Caco-2 (cell line): ENCODE data around the gene AHCY. TPM values are rescaled to one million over a fixed set of nuclear protein-coding genes. Genes with fewer than 3 reads are reported as not detected.
"Not testable (repeated sequence)": the region's sequence is repeated elsewhere in the genome, so short reads cannot be mapped to it uniquely, and the experiment has no call there.

Experiments used
- BruUV-seq: library from RNA; stranded (reverse); fragments of 400-500 nt; replicated peaks from 2 replicates; lab custom pipeline; 2021; lab: Mats Ljungman, UMichigan
- CTCF ChIA-PET: fragments of 300-600 bp; sonication (Branson Sonifier 250); formaldehyde crosslinking; loops from one replicate; lab custom pipeline; 2022; ENCODE audit warnings: antibody characterized with exemption; lab: Charles Lee
- POLR2A ChIA-PET: fragments of 300-600 bp; sonication (Branson Sonifier 250); formaldehyde crosslinking; loops from one replicate; lab custom pipeline; 2022; ENCODE audit warnings: antibody characterized with exemption; lab: Charles Lee
- DNase-seq, 2 experiments: peaks; one replicate each; pipeline versions ENCODE4 v3.0.0 to v3.0.0-alpha.2; 2020 to 2022
- H3K27me3 ChIP-seq: replicated peaks from 2 replicates; pipeline ENCODE4 v1.6.0; 2011; ENCODE audit warnings: low read length; ENCODE audit not compliant: control insufficient read depth, insufficient read depth
- H3K36me3 ChIP-seq: 2 replicates; pipeline ENCODE4 v1.5.1; 2011; ENCODE audit warnings: low read length; ENCODE audit not compliant: control insufficient read depth, insufficient read depth
- H3K4me1 ChIP-seq: fragments of 250-450 bp; sonication (Bioruptor Pico); 2 replicates; pipeline ENCODE4 v1.5.1; 2020; ENCODE audit warnings: mild to moderate bottlenecking
- H3K4me3 ChIP-seq: 2 replicates; pipeline ENCODE4 v1.5.1; 2011; ENCODE audit warnings: low read depth, mild to moderate bottlenecking, control low read depth, low read length
- H3K9me3 ChIP-seq: fragments of 250-450 bp; sonication (Bioruptor Pico); 2 replicates; pipeline ENCODE4 v1.5.1; 2020; ENCODE audit warnings: mild to moderate bottlenecking, moderate library complexity
- H3K27ac Mint-ChIP-seq: one replicate; pipeline ENCODE4 v1.8.0; 2022; ENCODE audit warnings: mixed read lengths; ENCODE audit not compliant: unreplicated experiment
- H3K27me3 Mint-ChIP-seq: one replicate; pipeline ENCODE4 v1.8.0; 2022; ENCODE audit warnings: mixed read lengths; ENCODE audit not compliant: insufficient read depth, unreplicated experiment
- H3K36me3 Mint-ChIP-seq: one replicate; pipeline ENCODE4 v1.8.0; 2022; ENCODE audit warnings: mild to moderate bottlenecking, mixed read lengths; ENCODE audit not compliant: insufficient read depth, unreplicated experiment
- H3K4me1 Mint-ChIP-seq: one replicate; pipeline ENCODE4 v1.8.0; 2022; ENCODE audit warnings: low read depth, mixed read lengths; ENCODE audit not compliant: unreplicated experiment
- H3K4me3 Mint-ChIP-seq: one replicate; pipeline ENCODE4 v1.8.0; 2022; ENCODE audit warnings: mild to moderate bottlenecking, moderate library complexity, mixed read lengths; ENCODE audit not compliant: unreplicated experiment
- H3K9me3 Mint-ChIP-seq: one replicate; pipeline ENCODE4 v1.8.0; 2022; ENCODE audit warnings: mixed read lengths; ENCODE audit not compliant: unreplicated experiment
- CTCF ChIP-seq, 2 experiments: fragments of 200-600 bp in 1 of 2; IDR thresholded peaks; 1 replicate in 1 of 2; 2 replicates in 1 of 2; pipeline versions ENCODE4 v1.5.1 to v1.8.0; 2011 to 2022; ENCODE audit warnings: antibody characterized with exemption in 1 of 2, control low read depth in 1 of 2, inconsistent platforms in 1 of 2, low read depth in 1 of 2, low read length in 1 of 2, mild to moderate bottlenecking in 1 of 2, moderate library complexity in 1 of 2; ENCODE audit not compliant: insufficient read depth in 1 of 2, severe bottlenecking in 1 of 2, unreplicated experiment in 1 of 2
- intact Hi-C: fragments of 100-400 bp; cut with micrococcal nuclease; formaldehyde crosslinking; loops from one replicate; pipeline ENCODE4 v1.10.0; 2022; ENCODE audit not compliant: unreplicated experiment
- total RNA-seq: library from RNA; stranded (reverse); gene quantifications from 2 replicates; pipeline ENCODE4 v1.2.3, GENCODE V29; 2022

AHCY gene
- total RNA-seq, 1 experiment from 2014 or later: 665 TPM

DNA sequence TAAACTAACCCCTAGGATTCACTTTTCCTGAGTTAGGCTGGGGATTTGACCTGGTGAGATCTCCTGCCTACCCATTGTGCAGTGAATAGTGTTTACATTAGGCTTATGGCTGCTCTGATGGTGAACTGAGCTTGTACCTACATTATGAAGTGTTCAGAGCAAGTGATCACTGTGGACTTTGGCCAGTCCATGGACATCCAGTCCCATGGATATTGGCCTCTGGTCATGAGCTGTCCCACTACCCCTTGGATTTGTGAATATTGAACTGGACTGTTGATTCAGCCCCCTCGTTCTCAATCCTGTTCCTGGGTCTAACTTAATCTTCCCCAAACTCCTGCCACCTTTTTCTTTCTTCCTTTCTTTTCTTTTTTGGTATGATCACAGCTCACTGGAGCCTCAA is 48.2 kb downstream of the AHCY start:
- Histone ChIP-seq H3K4me3 (no peak overlapping the region), H3K27me3 (no peaks in the 10 kb centered on the region), H3K9me3 (no peaks in the 10 kb centered on the region), H3K36me3 (no peaks in the 10 kb centered on the region), H3K4me1 (peaks cover 19% of the 10 kb centered on the region)
- TF ChIP-seq CTCF (IDR thresholded peaks at IDR 0.05; ENCODE audit: insufficient read depth in 1 of 2, low read depth in 1 of 2, low read length in 1 of 2, severe bottlenecking in 1 of 2, unreplicated experiment in 1 of 2): no peak
- H3K36me3 Mint-ChIP-seq: no peaks in the 10 kb centered on the region
- H3K4me3 Mint-ChIP-seq: no peak overlapping the region
- peaks cover 27% of the 10 kb centered on the region for H3K4me1 Mint-ChIP-seq
- peak in 1 of 2 experiments; percentile 34 for DNase-seq
- no peak overlapping the region for H3K27ac Mint-ChIP-seq
- intact Hi-C loops: loop anchor here (1.0 kb wide), 4 partner anchors 56 to 268 kb away; no protein-coding TSS in a partner anchor
- H3K9me3 Mint-ChIP-seq: no peaks in the 10 kb centered on the region
- no TSS peak for BruUV-seq
- CTCF ChIA-PET: interaction anchor here (0.6 to 3.5 kb wide), 10 partner anchors 12 to 268 kb away, joined by 3 to 29 read pairs (median 5); partner anchors contain the start of gene DYNLRB1
- no peaks in the 10 kb centered on the region for H3K27me3 Mint-ChIP-seq
- POLR2A ChIA-PET: no interaction called here

DNA sequence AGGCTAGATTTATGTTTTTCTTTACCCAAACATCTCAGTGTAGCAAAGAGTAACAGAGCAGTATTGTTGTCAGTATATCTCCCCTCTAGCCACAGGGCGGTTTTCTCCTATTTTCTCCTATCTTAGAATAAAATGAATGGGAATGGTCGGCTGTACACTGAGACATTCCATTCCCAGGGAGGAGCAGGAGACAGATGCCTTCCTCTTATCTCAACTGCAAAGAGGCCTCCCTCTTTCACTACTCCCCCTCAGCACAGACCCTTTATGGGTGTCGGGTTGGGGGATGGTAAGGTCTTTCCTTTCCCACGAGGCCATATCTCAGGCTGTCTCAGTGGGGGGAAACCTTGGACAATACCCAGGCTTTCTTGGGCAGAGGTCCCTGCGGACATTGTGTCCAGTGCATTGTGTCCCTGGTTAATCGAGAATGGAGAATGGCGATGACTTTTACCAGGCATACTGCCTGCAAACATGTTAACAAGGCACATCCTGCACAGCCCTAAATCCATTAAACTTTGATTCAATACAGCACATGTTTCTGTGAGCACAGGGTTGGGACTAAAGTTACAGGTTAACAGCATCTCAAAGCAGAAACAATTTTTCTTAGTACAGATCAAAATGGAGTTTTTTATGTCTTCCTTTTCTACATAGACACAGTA is 50.6 kb downstream of the AHCY start:
- H3K4me3 ChIP-seq, H3K4me3 Mint-ChIP-seq, H3K36me3 ChIP-seq, H3K27me3 ChIP-seq, H3K9me3 ChIP-seq, CTCF ChIA-PET, BruUV-seq, H3K36me3 Mint-ChIP-seq, DNase-seq, intact Hi-C loops, POLR2A ChIA-PET, H3K27me3 Mint-ChIP-seq, H3K27ac Mint-ChIP-seq, H3K9me3 Mint-ChIP-seq: not testable (repeated sequence)
- peaks cover 27% of the 10 kb centered on the region for H3K4me1 Mint-ChIP-seq
- H3K4me1 ChIP-seq: peaks cover 19% of the 10 kb centered on the region

- H3K9me3 ChIP-seq: no peaks in the 10 kb centered on the region
- Mint-ChIP-seq H3K4me3 (no peak overlapping the region), H3K27ac (no peak overlapping the region), H3K9me3 (no peaks in the 10 kb centered on the region), H3K4me1 (peaks cover 27% of the 10 kb centered on the region), H3K27me3 (no peaks in the 10 kb centered on the region), H3K36me3 (no peaks in the 10 kb centered on the region)
- DNase-seq: no peak
- H3K4me3 ChIP-seq: no peak overlapping the region
- BruUV-seq: no TSS peak
- no peaks in the 10 kb centered on the region for H3K27me3 ChIP-seq
- intact Hi-C loops: no loop called here
- H3K4me1 ChIP-seq: peaks cover 19% of the 10 kb centered on the region
- no peaks in the 10 kb centered on the region for H3K36me3 ChIP-seq
- no peak for TF ChIP-seq CTCF (IDR thresholded peaks at IDR 0.05; ENCODE audit: insufficient read depth in 1 of 2, low read depth in 1 of 2, low read length in 1 of 2, severe bottlenecking in 1 of 2, unreplicated experiment in 1 of 2)
- POLR2A ChIA-PET: no interaction called here
- CTCF ChIA-PET: no interaction called here
Observed at GRCh38 chr20:34251619-34252018, 51.5 kb downstream of the AHCY start.
